Activated CD4-positive, alpha-beta T cell treated with anti-CD3 and anti-CD28 coated beads for 4 hours (primary cell): ENCODE measurements around the gene CNTN5.

Source experiments
- DNase-seq, 2 donors: peaks; one replicate each; pipeline ENCODE4 v3.0.0-alpha.2; 2020

The CNTN5 gene

GRCh38 chr11:99410636-99411035, 389.9 kb downstream of the CNTN5 start:
- no peak for DNase-seq

- no peak for DNase-seq
Measured at GRCh38 chr11:99418927-99419720, 398.4 kb downstream of the CNTN5 start.

- DNase-seq, result no peak
Measured at GRCh38 chr11:99419991-99420390, 399.2 kb downstream of the CNTN5 start.

DNA sequence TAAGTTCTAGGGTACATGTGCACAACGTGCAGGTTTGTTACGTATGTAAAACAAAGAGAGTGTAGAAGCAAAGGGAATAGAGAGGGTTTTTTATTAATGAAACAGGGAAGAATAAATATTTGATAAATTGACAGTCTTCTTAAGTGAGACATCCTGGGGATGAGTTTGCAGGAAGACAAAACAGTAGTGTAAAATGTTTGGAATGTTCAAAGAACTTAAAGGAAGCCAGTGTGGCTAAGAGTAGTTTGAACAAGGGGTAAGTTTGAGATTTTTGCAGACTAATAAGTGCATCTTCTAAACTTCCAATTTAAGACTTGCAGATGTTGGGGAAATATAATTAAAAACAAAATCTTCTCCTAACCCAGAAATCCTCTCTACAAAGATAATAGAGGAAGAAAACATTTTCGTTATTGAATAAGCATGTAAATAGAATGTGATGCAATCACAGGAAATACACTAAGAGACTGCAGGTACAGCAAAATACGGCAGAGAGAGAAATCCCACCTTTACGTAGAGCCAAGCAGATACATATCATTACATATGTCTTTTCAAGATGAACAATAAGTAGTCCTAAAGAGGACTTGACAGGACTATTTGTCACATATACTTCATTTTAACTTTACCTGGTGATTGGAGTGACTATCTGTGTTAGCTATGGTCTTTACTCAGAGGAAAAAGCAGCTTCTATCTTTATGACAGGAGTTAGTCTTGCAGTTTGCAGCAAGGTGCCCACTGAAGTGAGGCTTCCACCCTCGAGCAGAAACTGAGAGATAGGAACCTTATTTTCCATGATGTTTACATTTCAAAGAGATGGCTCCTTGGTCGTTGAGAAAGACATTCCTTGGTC, 402.1 kb downstream of the CNTN5 start:
- no peak for DNase-seq

GRCh38 chr11:99423428-99423983, 402.8 kb downstream of the CNTN5 start:
- DNase-seq, result no peak

DNA sequence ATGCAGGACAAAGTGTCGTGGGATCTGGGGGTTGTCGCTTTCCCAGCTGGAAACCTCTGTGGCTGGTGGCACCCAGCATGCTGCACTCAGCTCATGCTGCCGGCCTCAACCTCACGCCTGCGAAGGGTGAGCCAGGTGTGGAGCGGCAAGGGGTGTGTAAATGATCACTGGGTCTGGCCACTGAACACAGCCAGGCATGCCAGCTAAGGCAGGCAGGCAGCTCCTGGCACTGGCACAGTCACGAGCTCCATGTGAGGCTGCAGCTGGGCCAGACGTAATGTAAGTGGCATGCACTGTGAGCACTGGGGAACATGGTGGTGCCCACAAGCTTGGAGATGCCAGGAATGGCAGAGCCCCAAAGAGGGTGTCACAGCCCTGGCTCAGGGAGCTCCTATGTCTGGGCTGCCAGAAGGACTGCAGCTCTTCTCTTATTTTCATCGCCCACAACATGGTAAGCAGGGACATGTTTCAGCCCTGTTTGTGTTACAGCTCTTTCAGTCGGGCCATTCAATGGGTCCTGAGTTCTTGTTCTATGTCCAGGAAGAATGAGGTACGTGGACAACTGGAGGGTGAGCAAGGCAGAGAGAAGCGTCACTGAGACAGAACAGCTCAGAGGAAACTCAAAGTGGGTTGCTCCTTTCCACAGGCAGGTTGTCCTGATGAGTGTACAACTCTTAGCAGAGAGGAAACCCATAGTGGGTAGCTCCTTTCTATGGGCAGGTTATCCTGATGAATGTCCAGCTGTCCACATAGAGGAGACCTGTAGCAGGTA, 403.8 kb downstream of the CNTN5 start:
- no peak for DNase-seq

DNA sequence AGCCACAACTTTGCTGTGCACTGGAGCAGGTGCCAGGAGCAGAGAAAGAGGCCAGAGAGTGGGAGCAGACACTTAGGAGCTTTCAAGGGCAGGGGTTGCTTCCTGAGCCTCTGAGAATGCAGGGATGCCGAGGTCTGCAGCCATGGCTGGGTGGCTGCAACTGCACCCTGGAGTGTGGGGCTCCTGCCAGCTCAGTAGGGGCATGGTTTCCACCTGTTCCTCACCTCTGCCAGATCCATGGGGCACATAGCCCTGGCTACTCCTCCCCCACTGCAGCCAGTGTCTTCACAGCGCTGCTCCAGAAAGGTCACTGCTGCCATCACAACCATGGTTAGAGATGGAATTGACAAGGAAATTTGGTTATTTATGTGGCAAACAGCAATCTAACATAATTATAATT, 404.8 kb downstream of the CNTN5 start:
- no peak for DNase-seq

DNA sequence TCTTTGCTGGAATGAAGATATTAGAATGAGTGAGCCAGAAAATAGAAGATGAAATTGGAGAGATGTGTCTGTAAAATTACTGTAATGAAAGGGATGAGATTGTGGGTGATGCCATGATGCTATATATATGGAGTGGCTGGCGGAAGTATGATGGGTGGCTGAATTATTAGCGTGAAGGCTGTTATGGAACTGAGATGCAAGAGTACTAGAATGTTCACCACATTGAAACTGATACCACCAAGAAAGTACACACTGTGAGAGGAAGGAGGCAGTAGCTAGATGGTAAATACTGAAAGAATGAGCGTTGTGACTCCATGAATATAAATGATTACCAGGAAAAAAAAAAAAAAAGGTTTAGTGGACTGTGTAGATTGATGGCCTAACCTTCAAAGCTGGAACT, 411.9 kb downstream of the CNTN5 start:
- DNase-seq, result no peak

DNA sequence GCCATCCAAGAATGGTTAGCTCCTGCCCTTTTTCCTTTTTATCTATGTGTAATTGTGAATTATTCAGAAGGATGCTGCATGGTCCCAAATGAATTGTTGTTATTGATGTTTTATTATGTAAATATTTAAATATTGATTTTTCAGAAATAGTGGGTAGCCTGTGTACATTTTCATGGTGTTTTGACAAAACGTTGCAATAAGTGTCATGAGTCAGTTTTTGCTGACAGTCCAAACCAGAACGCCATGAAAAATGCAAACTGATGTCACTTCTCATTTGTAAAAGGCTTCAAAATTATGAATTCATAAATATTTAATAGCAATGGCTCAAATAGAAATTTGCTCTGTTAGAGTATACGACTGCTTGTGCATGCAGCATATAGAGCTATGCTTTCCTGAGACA, 422.5 kb downstream of the CNTN5 start:
- no peak for DNase-seq

DNA sequence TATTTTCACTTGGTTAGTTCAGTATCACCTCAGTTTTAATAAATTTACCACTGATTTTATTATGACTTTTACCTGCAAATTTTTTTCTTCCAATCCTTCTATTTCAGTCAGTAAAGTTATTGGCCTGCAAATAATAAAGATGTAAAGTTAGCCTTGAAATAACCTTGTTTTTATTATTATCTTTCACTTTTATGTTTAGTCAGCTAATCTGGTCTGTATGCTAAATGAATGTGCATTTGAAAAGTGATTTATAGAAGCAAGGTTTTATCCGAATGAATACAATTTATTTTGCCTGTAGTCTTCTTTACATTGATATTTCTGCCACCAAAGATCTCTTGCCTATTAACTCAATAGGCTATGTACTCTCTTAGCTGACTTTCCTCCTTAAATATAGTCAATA, 425.7 kb downstream of the CNTN5 start:
- DNase-seq, result no peak

DNA sequence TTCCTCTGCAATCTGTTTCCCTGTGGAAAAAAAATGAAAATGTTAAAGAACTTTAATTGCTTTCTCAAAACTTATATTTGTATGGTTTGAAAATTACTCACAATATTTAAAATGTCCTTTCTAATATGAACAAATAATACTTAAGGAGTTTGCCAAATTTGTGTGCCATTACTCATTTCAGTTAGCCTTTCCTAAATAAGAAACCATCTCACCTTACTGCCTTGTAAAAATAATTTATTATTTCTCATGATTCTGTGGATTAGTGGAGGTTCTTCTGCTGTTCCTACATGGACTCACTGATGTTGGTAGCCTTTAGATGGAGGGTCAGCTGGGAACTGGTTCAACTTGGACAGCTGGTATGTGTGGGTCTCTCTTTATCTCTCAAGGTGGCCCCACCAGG, 428.6 kb downstream of the CNTN5 start:
- DNase-seq, result no peak

DNA sequence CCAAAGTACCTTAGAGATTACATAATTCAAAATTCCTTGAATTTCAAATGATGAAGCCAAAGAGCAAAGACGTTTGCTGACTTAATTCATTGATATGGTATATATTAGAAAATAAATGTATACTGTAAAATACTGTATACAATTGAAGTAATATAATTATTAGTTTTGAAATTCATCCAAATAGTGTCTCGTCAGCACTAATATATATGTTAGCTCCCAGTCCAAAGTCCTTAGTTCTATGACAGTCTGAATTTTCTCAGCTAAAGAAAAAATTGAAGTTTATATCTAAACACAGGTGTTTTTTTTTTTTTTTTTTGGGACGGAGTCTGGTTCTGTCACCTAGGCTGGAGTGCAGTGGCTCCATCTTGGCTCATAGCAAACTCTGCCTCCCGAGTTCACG, 431.3 kb downstream of the CNTN5 start:
- DNase-seq, result no peak

- no peak for DNase-seq
Measured at GRCh38 chr11:99461913-99462312, 441.2 kb downstream of the CNTN5 start.

GRCh38 chr11:99464985-99465384, 444.2 kb downstream of the CNTN5 start:
- no peak for DNase-seq

- no peak for DNase-seq
Measured at GRCh38 chr11:99489581-99489980, 468.8 kb downstream of the CNTN5 start.

DNA sequence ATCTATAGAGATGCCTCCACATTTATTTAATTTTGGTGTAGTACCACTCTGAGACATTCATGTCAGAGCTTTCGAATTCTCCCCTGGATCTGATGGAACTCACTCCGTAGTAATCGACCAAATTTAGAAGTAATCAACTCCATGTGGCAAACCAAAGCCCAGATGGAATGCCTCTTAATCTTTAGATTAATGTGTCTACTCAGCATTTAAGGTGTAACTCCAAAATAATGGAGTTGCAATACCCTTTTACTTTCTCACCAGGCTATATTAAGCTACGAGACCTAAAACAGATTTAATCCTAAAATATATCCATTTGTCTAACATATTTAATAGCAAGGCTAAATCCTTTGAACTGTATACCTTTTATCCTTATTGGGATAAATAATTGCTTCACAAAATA, 473.3 kb downstream of the CNTN5 start:
- no peak for DNase-seq

- DNase-seq, result no peak
Measured at GRCh38 chr11:99501655-99502054, 480.9 kb downstream of the CNTN5 start.

DNA sequence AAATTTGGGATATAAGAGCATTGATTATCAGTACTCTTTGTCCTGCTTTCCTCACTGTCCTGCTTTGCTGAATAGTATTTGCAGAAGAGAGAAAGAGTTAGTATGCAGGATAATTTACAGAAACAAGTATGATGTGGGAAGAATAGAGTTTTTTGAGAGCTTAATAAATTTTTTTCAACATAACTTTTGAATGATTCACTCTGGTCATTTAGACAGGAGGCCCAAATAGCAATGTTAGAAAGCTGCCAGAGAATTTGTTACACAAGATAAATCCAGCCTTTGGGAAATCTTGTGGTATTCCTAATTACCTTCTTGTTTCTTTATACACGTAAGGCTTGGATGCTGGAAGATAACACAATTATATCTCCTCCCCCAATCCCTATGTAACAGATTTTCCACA, 484.6 kb downstream of the CNTN5 start:
- DNase-seq, result no peak

GRCh38 chr11:99505831-99506230, 485.1 kb downstream of the CNTN5 start:
- no peak for DNase-seq

GRCh38 chr11:99509863-99510262, 489.1 kb downstream of the CNTN5 start:
- no peak for DNase-seq

- DNase-seq, result no peak
Measured at GRCh38 chr11:99513368-99513767, 492.6 kb downstream of the CNTN5 start.

DNA sequence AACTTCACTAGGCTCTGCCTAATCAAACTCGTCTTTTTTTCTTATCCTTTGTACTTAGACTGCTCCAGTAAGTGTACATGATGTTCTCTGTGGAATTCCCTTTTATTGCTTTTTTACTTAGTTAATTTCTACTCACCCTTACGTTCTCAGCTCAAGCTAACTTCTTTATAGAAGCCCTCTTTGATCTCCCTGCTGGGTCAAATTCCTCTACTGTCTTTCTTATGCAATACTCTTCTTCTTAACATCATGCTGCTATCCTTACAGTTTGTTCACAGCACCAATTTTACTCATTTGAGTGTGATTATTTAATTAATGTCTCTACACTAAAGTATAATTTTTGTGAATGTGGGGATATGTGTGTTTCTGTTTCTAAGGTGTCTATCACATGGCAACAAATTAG, 498.3 kb downstream of the CNTN5 start:
- DNase-seq, result no peak

DNA sequence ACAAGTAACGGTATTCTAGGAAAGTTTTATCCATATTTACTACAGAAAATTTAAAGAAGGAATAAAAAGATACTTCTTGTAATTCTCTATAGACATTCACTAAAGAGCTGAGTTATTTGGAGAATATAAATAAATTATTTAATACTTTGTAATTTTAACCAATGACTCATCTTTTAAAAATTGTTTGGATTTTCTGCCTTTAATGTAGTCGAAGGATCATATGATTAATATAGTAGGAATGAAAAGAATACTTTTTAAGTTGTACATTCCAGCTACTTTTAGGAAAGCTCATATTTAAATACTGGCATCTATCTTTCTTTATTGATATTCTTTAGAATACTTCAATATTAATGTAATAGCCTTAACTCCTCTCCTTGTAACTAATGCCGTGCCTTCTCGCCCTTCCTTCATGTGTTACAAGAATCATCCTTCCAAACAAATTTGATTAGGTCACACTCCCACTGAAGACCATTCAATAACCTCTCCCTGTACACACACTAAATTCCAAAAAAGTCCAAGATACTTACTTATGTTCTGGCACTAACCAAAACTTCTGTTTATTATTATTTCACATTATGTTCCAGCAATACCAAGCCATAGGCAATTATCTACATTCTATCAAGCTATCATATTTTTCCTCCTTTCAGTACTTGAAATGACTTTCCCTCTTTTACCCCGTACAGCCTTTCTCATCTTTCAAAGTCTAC, 501.9 kb downstream of the CNTN5 start:
- no peak for DNase-seq
